ENCODE measurements around the gene SPOCK1.

SPOCK1 gene

DNA sequence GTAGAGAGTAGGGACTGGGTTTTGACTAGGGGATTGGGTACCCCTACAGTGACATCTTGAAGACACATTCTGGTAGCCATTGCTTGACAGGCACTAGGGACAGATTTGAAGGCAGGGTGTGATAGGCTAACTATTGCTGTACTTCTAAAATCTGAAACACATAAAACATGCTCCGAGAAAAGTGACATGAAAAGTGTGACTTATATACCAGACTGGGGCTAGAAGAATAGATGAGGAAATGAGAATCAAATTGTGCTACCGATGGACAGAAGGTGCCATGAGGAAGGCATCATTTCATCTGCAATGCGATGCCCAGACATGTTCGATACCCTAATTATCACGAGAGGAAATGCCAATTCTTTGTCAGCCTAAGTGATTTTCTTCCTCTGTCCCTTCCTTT, 475.8 kb downstream of the SPOCK1 start:
- no peak overlapping the region for H3K4me3 ChIP-seq (ENCODE audit: low read depth, low read length)
- DNase-seq (ENCODE audit: low read depth) = no peak
- TF ChIP-seq, protein P1, sequence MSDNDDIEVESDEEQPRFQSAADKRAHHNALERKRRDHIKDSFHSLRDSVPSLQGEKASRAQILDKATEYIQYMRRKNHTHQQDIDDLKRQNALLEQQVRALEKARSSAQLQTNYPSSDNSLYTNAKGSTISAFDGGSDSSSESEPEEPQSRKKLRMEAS (IDR thresholded peaks at IDR 0.05; ENCODE audit: low read depth, low read length) = no peak
- TF ChIP-seq MYC (IDR thresholded peaks at IDR 0.05; ENCODE audit: low read depth, low read length) (no peak), POLR2A (IDR thresholded peaks at IDR 0.05; ENCODE audit: extremely low read depth, insufficient read length) (no peak)
- TF ChIP-seq, protein P2, sequence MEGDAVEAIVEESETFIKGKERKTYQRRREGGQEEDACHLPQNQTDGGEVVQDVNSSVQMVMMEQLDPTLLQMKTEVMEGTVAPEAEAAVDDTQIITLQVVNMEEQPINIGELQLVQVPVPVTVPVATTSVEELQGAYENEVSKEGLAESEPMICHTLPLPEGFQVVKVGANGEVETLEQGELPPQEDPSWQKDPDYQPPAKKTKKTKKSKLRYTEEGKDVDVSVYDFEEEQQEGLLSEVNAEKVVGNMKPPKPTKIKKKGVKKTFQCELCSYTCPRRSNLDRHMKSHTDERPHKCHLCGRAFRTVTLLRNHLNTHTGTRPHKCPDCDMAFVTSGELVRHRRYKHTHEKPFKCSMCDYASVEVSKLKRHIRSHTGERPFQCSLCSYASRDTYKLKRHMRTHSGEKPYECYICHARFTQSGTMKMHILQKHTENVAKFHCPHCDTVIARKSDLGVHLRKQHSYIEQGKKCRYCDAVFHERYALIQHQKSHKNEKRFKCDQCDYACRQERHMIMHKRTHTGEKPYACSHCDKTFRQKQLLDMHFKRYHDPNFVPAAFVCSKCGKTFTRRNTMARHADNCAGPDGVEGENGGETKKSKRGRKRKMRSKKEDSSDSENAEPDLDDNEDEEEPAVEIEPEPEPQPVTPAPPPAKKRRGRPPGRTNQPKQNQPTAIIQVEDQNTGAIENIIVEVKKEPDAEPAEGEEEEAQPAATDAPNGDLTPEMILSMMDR (IDR thresholded peaks at IDR 0.05; ENCODE audit: low read depth, low read length) = no peak

DNA sequence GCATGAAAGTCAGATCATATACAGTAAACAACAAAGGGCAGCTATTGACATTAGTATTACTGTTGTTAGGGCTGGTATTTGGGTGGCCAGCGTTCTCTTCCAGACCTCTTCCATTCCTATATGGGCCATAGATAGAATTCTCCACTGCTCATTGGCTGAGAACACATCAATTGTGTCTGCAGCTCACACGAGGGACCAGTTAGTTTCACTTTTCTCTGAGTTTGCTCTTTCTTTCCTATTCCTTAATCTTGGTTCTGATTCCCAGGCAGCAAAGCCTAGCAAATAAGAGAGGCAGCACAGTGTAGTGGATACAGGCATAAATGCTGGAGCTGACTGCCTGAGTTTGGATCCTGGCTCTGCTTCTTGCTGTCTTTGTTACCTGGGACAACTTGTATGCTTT, 476.4 kb downstream of the SPOCK1 start:
- no peak overlapping the region for H3K4me3 ChIP-seq (ENCODE audit: low read depth, low read length)
- DNase-seq (ENCODE audit: low read depth) = no peak
- TF ChIP-seq, protein P2 (IDR thresholded peaks at IDR 0.05; ENCODE audit: low read depth, low read length) = no peak
- TF ChIP-seq MYC (IDR thresholded peaks at IDR 0.05; ENCODE audit: low read depth, low read length) = no peak
- TF ChIP-seq POLR2A (IDR thresholded peaks at IDR 0.05; ENCODE audit: extremely low read depth, insufficient read length) = no peak
- TF ChIP-seq, protein P1 (IDR thresholded peaks at IDR 0.05; ENCODE audit: low read depth, low read length) = no peak

DNA sequence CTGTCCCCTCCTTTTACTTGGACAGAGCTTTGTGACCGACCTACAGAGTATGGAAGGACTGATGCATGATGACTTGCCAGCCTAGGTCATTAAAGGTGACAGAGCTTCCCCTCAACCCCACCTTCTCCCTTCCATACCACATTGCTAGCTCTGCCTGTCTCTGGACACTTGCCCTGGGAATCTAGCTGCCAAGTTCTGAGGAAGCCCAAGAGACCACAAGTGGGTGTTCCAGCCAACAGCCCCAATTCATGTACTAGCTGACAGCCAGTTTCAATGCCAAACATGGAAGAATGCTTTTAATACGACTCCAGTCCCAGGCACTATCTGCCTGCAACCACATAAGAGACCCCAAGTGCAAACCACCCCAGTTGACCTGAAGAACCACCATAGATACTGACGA, 477.1 kb downstream of the SPOCK1 start:
- DNase-seq (ENCODE audit: low read depth) = no peak

DNA sequence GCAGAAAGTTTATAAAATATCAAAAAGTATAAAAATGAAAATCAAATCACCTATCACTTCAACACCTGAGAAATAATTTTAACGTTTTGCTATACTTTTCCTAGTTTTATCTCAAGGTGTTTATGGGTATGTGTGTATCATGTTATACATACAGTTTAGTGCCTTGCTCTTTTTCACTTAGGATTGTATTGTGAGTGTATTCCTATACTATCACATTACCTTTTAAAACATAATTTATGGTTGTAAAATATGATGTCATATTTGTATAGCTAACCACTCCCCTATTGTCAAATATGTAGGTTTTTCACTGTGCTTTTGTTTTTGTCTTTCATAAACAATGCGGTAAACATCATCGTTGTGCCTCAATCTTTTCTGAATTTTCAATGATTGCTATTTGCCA, 479.9 kb downstream of the SPOCK1 start:
- TF ChIP-seq, protein P2 (IDR thresholded peaks at IDR 0.05; ENCODE audit: low read depth, low read length) = no peak
- TF ChIP-seq, protein P1 (IDR thresholded peaks at IDR 0.05; ENCODE audit: low read depth, low read length) = no peak
- TF ChIP-seq POLR2A (IDR thresholded peaks at IDR 0.05; ENCODE audit: extremely low read depth, insufficient read length) = no peak
- TF ChIP-seq MYC (IDR thresholded peaks at IDR 0.05; ENCODE audit: low read depth, low read length) = no peak
- DNase-seq (ENCODE audit: low read depth) = no peak

More for the DNA sequence above, 477.1 kb downstream of the SPOCK1 start:
- no peak overlapping the region for H3K4me3 ChIP-seq (ENCODE audit: low read depth, low read length)
- TF ChIP-seq, protein P1 (IDR thresholded peaks at IDR 0.05; ENCODE audit: low read depth, low read length) = no peak
- TF ChIP-seq POLR2A (IDR thresholded peaks at IDR 0.05; ENCODE audit: extremely low read depth, insufficient read length) = no peak
- TF ChIP-seq MYC (IDR thresholded peaks at IDR 0.05; ENCODE audit: low read depth, low read length) = no peak
- TF ChIP-seq, protein P2 (IDR thresholded peaks at IDR 0.05; ENCODE audit: low read depth, low read length) = no peak

DNA sequence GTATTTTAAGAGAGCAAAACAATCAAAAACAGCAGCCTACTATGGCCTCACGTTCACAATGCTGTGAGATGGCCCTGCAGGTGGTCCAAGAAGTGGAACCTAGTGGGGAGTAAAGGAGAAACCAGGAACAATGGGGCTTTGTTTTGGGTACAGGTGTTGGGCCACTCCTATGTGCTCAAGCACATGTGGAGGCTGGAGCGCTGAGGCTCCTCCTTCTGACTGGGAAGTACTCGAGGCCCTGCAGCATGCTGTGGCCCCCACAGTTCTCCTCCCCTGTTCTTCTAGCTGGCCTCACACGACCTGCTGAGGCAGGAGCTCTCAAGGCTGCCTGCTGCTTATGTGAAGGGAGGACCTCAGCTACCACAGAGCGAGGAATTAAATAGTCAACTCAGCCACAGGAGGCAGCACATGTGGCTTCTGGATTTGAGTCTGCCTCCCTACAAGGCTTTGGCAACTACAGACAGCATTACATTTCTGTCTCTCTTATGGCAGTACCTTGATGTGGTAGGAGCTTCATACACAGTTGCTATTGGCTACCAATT, 482.3 kb downstream of the SPOCK1 start:
- TF ChIP-seq MYC (IDR thresholded peaks at IDR 0.05; ENCODE audit: low read depth, low read length) = no peak
- TF ChIP-seq, protein P1 (IDR thresholded peaks at IDR 0.05; ENCODE audit: low read depth, low read length) = no peak
- DNase-seq (ENCODE audit: low read depth) = peak; percentile 2
- no peak overlapping the region for H3K4me3 ChIP-seq (ENCODE audit: low read depth, low read length)

More for the DNA sequence above, 479.9 kb downstream of the SPOCK1 start:
- no peak overlapping the region for H3K4me3 ChIP-seq (ENCODE audit: low read depth, low read length)

DNA sequence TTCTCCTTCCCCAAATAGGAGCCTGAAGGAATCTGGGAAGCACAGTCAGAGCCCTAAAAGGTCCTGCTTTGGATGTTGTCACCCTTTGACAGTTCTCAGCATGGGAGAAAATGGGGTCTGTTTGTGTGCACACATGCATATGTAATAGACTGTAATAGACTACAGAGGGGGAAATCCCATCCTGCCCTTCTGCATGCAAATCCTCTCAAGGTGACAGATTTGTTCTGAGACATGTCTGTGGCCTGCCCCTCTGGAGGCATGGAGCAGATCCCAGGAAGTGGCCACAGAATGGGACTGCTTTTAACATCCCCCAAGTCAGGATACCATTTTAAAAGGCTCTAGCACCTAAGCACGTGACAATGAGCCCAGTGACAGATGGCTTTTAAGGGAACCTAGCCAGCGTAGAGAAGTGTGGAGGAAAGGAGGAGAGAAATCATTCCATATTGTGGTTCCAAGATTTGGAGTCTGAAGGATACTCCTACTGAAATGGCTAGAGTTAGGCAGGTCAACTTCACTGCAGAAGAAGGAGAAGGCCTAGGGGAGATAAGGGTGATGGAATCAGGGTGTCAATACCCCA, 483.5 kb downstream of the SPOCK1 start:
- no peak overlapping the region for H3K4me3 ChIP-seq (ENCODE audit: low read depth, low read length)
- TF ChIP-seq MYC (IDR thresholded peaks at IDR 0.05; ENCODE audit: low read depth, low read length) = no peak
- TF ChIP-seq, protein P1 (IDR thresholded peaks at IDR 0.05; ENCODE audit: low read depth, low read length) = no peak
- no peak for TF ChIP-seq POLR2A (IDR thresholded peaks at IDR 0.05; ENCODE audit: extremely low read depth, insufficient read length)
- TF ChIP-seq, protein P2 (IDR thresholded peaks at IDR 0.05; ENCODE audit: low read depth, low read length) = no peak
- no peak for DNase-seq (ENCODE audit: low read depth)
